ENCODE measurements around the gene FYCO1.

- no peak for TF ChIP-seq POLR2A (IDR thresholded peaks at IDR 0.05)
- TF ChIP-seq CTCF (IDR thresholded peaks at IDR 0.05) = no peak
These were observed 48.3 kb downstream of the FYCO1 start for GRCh38 chr3:45947361-45947760.

All from thyroid gland (tissue), 4 donors.